ENCODE results near the gene NT5DC2. TPM values are rescaled to one million over a fixed set of nuclear protein-coding genes. Genes with fewer than 3 reads are reported as not detected.

Gene NT5DC2
- total and polyA plus RNA-seq, 2 donors (not counting 1 experiment from before 2014, with no cell fraction given), result 20.3 to 61.5 TPM

DNA sequence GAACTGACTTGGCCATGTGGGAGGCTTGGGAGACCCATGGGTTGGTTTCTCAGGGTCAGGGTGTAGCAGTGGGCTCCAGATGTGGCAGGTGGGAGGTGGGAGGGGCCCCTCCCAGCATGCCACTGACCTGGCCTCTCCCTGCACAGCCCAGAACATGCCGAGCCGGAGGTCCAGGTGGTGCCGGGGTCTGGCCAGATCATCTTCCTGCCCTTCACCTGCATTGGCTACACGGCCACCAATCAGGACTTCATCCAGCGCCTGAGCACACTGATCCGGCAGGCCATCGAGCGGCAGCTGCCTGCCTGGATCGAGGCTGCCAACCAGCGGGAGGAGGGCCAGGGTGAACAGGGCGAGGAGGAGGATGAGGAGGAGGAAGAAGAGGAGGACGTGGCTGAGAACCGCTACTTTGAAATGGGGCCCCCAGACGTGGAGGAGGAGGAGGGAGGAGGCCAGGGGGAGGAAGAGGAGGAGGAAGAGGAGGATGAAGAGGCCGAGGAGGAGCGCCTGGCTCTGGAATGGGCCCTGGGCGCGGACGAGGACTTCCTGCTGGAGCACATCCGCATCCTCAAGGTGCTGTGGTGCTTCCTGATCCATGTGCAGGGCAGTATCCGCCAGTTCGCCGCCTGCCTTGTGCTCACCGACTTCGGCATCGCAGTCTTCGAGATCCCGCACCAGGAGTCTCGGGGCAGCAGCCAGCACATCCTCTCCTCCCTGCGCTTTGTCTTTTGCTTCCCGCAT is 46.4 kb downstream of the NT5DC2 start:
- H3K9me3 ChIP-seq (ENCODE audit: control insufficient read depth, insufficient read depth, low read depth, low read length), result no peaks in the 10 kb centered on the region
- no peak overlapping the region for H3K9ac ChIP-seq (ENCODE audit: insufficient read depth, low read length)
- no peak overlapping the region for H3K4me2 ChIP-seq (ENCODE audit: extremely low read depth, insufficient read depth, low read length)
- peaks cover 20% of the 10 kb centered on the region for H3K4me1 ChIP-seq (ENCODE audit: control insufficient read depth, extremely low read depth, insufficient read depth, low read length)
- H4K20me1 ChIP-seq (ENCODE audit: control insufficient read depth, extremely low read depth, insufficient read depth, low read length), result no peaks in the 10 kb centered on the region
- no peak overlapping the region for H3K4me3 ChIP-seq (replicated peaks in 1 of 4; ENCODE audit: control extremely low read depth in 1 of 4, insufficient read depth in 1 of 4, low read depth in 3 of 4, low read length in 4 of 4)
- H3K36me3 ChIP-seq (ENCODE audit: control insufficient read depth, insufficient read depth, low read length), result peaks cover 60% of the 10 kb centered on the region
- TF ChIP-seq EZH2 (IDR thresholded peaks at IDR 0.05; ENCODE audit: low read length, missing control alignments), result no peak
- TF ChIP-seq, protein P1, sequence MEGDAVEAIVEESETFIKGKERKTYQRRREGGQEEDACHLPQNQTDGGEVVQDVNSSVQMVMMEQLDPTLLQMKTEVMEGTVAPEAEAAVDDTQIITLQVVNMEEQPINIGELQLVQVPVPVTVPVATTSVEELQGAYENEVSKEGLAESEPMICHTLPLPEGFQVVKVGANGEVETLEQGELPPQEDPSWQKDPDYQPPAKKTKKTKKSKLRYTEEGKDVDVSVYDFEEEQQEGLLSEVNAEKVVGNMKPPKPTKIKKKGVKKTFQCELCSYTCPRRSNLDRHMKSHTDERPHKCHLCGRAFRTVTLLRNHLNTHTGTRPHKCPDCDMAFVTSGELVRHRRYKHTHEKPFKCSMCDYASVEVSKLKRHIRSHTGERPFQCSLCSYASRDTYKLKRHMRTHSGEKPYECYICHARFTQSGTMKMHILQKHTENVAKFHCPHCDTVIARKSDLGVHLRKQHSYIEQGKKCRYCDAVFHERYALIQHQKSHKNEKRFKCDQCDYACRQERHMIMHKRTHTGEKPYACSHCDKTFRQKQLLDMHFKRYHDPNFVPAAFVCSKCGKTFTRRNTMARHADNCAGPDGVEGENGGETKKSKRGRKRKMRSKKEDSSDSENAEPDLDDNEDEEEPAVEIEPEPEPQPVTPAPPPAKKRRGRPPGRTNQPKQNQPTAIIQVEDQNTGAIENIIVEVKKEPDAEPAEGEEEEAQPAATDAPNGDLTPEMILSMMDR (conservative IDR thresholded peaks at IDR 0.05 in 1 of 2, IDR thresholded peaks at IDR 0.05 in 1 of 2; ENCODE audit: low read depth in 1 of 2, low read length in 2 of 2), result no peak
- no peak overlapping the region for H2AFZ ChIP-seq (ENCODE audit: low read length)
- no peak for DNase-seq (ENCODE audit: low read depth in 2 of 2)
- no peaks in the 10 kb centered on the region for H3K79me2 ChIP-seq (ENCODE audit: control insufficient read depth, insufficient read depth, low read length)
- no peaks in the 10 kb centered on the region for H3K27me3 ChIP-seq (ENCODE audit: control insufficient read depth, insufficient read depth, low read length)
- H3K27ac ChIP-seq (ENCODE audit: insufficient read depth, low read length), result no peak overlapping the region

DNA sequence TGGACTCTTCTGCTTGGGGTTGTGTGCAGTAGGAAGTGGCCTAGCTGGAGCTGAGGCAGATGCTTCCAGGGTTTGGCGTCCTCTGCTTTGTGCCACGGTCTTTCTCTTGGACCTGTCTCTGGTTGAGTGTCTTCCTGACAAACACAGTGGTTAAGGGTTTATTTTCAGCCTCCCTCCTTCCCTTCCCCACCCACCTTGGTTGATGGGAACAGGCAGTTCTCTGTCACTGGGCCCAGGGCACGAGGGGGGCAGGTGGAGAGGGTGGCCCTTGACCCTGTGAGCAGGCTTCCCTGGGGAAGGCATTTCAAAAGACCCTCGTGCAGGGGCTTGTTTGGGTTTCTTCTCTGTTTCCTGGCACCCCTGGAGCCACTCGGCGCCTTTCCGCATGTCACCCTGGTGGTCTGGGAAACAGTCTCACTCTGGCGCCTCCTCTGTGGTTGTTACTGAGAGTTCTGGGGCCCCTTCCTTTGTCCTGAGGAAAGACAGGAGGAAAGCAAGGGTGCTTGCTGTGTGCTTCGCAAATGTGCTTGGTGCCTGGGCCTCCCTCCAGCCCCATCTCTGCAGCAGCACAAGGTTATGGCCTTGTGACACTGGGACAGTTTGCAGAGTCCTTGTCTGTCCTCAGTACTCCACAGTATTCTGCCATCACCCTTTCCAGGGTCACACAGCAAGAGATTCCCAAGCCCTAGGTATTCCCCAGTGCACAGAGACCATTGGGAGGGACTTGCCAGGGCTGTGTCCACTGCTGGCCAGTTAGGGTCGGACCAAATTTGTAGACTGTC is 48.8 kb downstream of the NT5DC2 start:
- peaks cover 17% of the 10 kb centered on the region for H3K4me1 ChIP-seq (ENCODE audit: control insufficient read depth, extremely low read depth, insufficient read depth, low read length)
- H3K79me2 ChIP-seq (ENCODE audit: control insufficient read depth, insufficient read depth, low read length), result no peaks in the 10 kb centered on the region
- H3K36me3 ChIP-seq (ENCODE audit: control insufficient read depth, insufficient read depth, low read length), result peaks cover 60% of the 10 kb centered on the region
- H3K27me3 ChIP-seq (ENCODE audit: control insufficient read depth, insufficient read depth, low read length), result no peaks in the 10 kb centered on the region
- no peak overlapping the region for H3K9ac ChIP-seq (ENCODE audit: insufficient read depth, low read length)
- H4K20me1 ChIP-seq (ENCODE audit: control insufficient read depth, extremely low read depth, insufficient read depth, low read length), result no peaks in the 10 kb centered on the region
- no peak overlapping the region for H2AFZ ChIP-seq (ENCODE audit: low read length)
- no peak for DNase-seq (ENCODE audit: low read depth in 2 of 2)
- H3K27ac ChIP-seq (ENCODE audit: insufficient read depth, low read length), result no peak overlapping the region
- H3K9me3 ChIP-seq (ENCODE audit: control insufficient read depth, insufficient read depth, low read depth, low read length), result no peaks in the 10 kb centered on the region
- no peak overlapping the region for H3K4me2 ChIP-seq (ENCODE audit: extremely low read depth, insufficient read depth, low read length)
- TF ChIP-seq EZH2 (IDR thresholded peaks at IDR 0.05; ENCODE audit: low read length, missing control alignments), result no peak
- TF ChIP-seq, protein P1 (conservative IDR thresholded peaks at IDR 0.05 in 1 of 2, IDR thresholded peaks at IDR 0.05 in 1 of 2; ENCODE audit: low read depth in 1 of 2, low read length in 2 of 2), result no peak
- no peak overlapping the region for H3K4me3 ChIP-seq (replicated peaks in 1 of 4; ENCODE audit: control extremely low read depth in 1 of 4, insufficient read depth in 1 of 4, low read depth in 3 of 4, low read length in 4 of 4)

DNA sequence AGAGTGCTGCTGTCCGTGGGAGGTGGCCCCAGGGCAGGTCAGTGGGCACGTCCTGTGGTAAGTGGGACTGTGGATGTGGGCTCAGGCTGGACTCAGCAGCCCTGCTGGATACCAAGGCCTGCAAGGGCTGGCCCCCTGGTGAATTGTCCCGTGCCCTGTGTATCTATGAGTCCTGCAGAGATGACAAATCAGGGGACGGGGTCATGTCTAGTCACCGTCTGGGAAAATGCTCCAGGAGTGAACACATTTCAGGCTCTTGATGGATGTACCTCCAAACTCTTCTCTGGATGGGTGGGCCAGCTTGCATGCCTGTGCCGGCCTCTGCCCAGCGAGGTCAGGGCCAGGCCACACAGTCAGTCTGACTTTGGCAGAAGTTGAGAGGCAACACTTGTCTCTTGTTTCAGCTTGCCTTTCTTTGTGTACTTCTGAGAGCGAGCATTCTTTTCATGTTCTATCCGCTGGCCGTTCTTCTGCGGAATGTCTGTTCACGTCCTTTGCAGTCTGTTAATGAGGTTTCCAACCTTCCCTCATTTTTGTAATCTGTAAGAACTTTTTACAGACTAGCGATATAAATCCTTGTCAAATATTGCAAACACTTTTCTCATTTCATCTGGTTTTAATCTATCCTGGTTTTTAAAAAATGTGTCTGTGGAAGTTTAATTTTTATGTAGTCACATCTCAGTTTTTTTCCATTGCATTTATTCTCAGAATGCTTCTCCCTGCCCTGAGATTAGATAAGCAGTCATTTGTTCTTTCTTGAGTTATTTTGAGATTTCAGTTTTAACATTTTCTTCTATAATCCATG is 49.9 kb downstream of the NT5DC2 start:
- no peaks in the 10 kb centered on the region for H4K20me1 ChIP-seq (ENCODE audit: control insufficient read depth, extremely low read depth, insufficient read depth, low read length)
- H3K27ac ChIP-seq (ENCODE audit: insufficient read depth, low read length), result peak overlapping the region; percentile 61
- no peak for TF ChIP-seq EZH2 (IDR thresholded peaks at IDR 0.05; ENCODE audit: low read length, missing control alignments)
- peak; percentile 67 to 84 for DNase-seq (ENCODE audit: low read depth in 2 of 2)
- no peak overlapping the region for H2AFZ ChIP-seq (ENCODE audit: low read length)
- no peaks in the 10 kb centered on the region for H3K9me3 ChIP-seq (ENCODE audit: control insufficient read depth, insufficient read depth, low read depth, low read length)
- H3K4me2 ChIP-seq (ENCODE audit: extremely low read depth, insufficient read depth, low read length), result peak overlapping the region; percentile 51
- no peak overlapping the region for H3K9ac ChIP-seq (ENCODE audit: insufficient read depth, low read length)
- H3K4me3 ChIP-seq (replicated peaks in 1 of 4; ENCODE audit: control extremely low read depth in 1 of 4, insufficient read depth in 1 of 4, low read depth in 3 of 4, low read length in 4 of 4), result no peak overlapping the region
- H3K4me1 ChIP-seq (ENCODE audit: control insufficient read depth, extremely low read depth, insufficient read depth, low read length), result peaks cover 17% of the 10 kb centered on the region
- no peaks in the 10 kb centered on the region for H3K27me3 ChIP-seq (ENCODE audit: control insufficient read depth, insufficient read depth, low read length)
- no peaks in the 10 kb centered on the region for H3K79me2 ChIP-seq (ENCODE audit: control insufficient read depth, insufficient read depth, low read length)
- peaks cover 52% of the 10 kb centered on the region for H3K36me3 ChIP-seq (ENCODE audit: control insufficient read depth, insufficient read depth, low read length)

All from fibroblast of lung (primary cell).